Colon (tissue), 2 donors: Measurements from ENCODE around the gene DSTN.

ENCODE experiments used
- FAIRE-seq: peaks from 2 replicates; lab custom pipeline; 2012; peaks lifted over from hg19 to GRCh38; lab: Jason Lieb, UNC
- donor health status: control.
- donor health status: control.

Gene DSTN

GRCh38 chr20:17612992-17613327 lies 43.1 kb downstream of the DSTN start:
- FAIRE-seq: no peak

GRCh38 chr20:17613328-17614175 lies 43.7 kb downstream of the DSTN start:
- no peak for FAIRE-seq

GRCh38 chr20:17614176-17614811 lies 44.4 kb downstream of the DSTN start:
- no peak for FAIRE-seq

GRCh38 chr20:17614812-17615644 lies 45.2 kb downstream of the DSTN start:
- no peak for FAIRE-seq

GRCh38 chr20:17615645-17616479 lies 46.0 kb downstream of the DSTN start:
- FAIRE-seq: no peak

GRCh38 chr20:17616480-17617211 lies 46.8 kb downstream of the DSTN start:
- no peak for FAIRE-seq

GRCh38 chr20:17617212-17617867 lies 47.5 kb downstream of the DSTN start:
- FAIRE-seq: no peak

- no peak for FAIRE-seq
These were observed 48.2 kb downstream of the DSTN start for GRCh38 chr20:17617868-17618672.

- FAIRE-seq: no peak
These were observed 48.8 kb downstream of the DSTN start for GRCh38 chr20:17618673-17619013.

GRCh38 chr20:17619351-17620093 lies 49.6 kb downstream of the DSTN start:
- FAIRE-seq: no peak

- no peak for FAIRE-seq
These were observed 50.7 kb downstream of the DSTN start for GRCh38 chr20:17620371-17621228.

- no peak for FAIRE-seq
These were observed 51.5 kb downstream of the DSTN start for GRCh38 chr20:17621229-17621968.

- FAIRE-seq: no peak
These were observed 52.4 kb downstream of the DSTN start for GRCh38 chr20:17622086-17622850.

- FAIRE-seq: no peak
These were observed 53.1 kb downstream of the DSTN start for GRCh38 chr20:17622851-17623508.

GRCh38 chr20:17624070-17624469 lies 54.2 kb downstream of the DSTN start:
- no peak for FAIRE-seq

- FAIRE-seq: no peak
These were observed 54.8 kb downstream of the DSTN start for GRCh38 chr20:17624551-17625245.
